Measurements from ENCODE around the gene C2CD3. TPM values are rescaled to one million over a fixed set of nuclear protein-coding genes. Genes with fewer than 3 reads are reported as not detected.

The C2CD3 gene
- polyA plus RNA-seq, 3 donors, result 0.87 to 12.1 (median 2.9) TPM

DNA sequence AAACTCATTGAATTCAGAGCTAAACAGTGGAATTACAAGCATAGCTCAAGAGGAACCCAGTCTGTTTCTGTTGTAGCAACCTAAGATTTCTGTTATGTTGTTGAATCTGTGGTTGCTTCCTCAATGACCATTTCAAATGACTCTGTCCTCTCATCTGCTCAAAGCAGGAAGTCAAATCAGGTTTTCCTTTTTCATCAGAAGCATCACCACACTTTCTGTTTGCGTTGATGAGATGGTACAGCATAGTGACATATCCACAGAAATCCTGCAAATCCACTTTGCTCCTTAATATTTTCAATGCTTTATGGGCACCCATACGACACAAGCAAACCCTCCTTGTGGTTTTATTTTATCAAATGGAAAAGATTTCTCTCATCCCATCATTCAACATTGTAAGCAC lies 175.6 kb downstream of the C2CD3 start:
- no peak overlapping the region for H2AFZ ChIP-seq (ENCODE audit: insufficient read depth, low read depth, low read length, poor library complexity, severe bottlenecking)
- no peaks in the 10 kb centered on the region for H3K79me2 ChIP-seq (ENCODE audit: insufficient read depth, low read length)
- peak; percentile 86 to 96 (median 88) for DNase-seq
- H3K4me3 ChIP-seq (replicated peaks in 1 of 3; ENCODE audit: low read depth in 2 of 3, low read length in 3 of 3), result peak overlapping the region in 1 of 3 experiments; percentile 21
- H3K27ac ChIP-seq (ENCODE audit: low read depth in 1 of 2, low read length in 2 of 2), result peak overlapping the region in 1 of 2 donors; percentile 94
- H3K4me1 Mint-ChIP-seq, result peaks cover 16% of the 10 kb centered on the region
- H3K9ac ChIP-seq (ENCODE audit: insufficient read depth, low read length, poor library complexity, severe bottlenecking), result peak overlapping the region; percentile 57
- H3K4me3 Mint-ChIP-seq, result peak overlapping the region in 1 of 2 donors; percentile 57
- peaks cover 13 to 24% of the 10 kb centered on the region in 2 donors for H3K4me1 ChIP-seq (ENCODE audit: control insufficient read depth in 1 of 2, insufficient read depth in 2 of 2, low read length in 2 of 2)
- WGBS (ENCODE audit: insufficient coverage), result no CpG with 5 or more reads among the region's 2 CpGs
- H3K36me3 ChIP-seq (replicated peaks in 1 of 2; ENCODE audit: control insufficient read depth in 1 of 2, insufficient read depth in 2 of 2, low read length in 2 of 2), result no peaks in the 10 kb centered on the region
- H3K27me3 ChIP-seq (ENCODE audit: control insufficient read depth in 2 of 2, insufficient read depth in 2 of 2, low read length in 2 of 2), result no peaks in the 10 kb centered on the region
- H3K9me3 ChIP-seq (replicated peaks in 1 of 2; ENCODE audit: control insufficient read depth in 1 of 2, insufficient read depth in 1 of 2, low read length in 2 of 2), result no peaks in the 10 kb centered on the region
- no peaks in the 10 kb centered on the region for H3K36me3 Mint-ChIP-seq
- H3K4me2 ChIP-seq (replicated peaks; ENCODE audit: extremely low read depth, low read length, poor library complexity, severe bottlenecking), result peak overlapping the region; percentile 38
- intact Hi-C loops (cut with micrococcal nuclease), result no loop called here
- no peaks in the 10 kb centered on the region for H4K20me1 ChIP-seq (ENCODE audit: insufficient read depth, low read length)
- no peaks in the 10 kb centered on the region for H3K9me3 Mint-ChIP-seq
- no peaks in the 10 kb centered on the region for H3K27me3 Mint-ChIP-seq (ENCODE audit: low read depth in 3 of 3)
- TF ChIP-seq, protein P1, sequence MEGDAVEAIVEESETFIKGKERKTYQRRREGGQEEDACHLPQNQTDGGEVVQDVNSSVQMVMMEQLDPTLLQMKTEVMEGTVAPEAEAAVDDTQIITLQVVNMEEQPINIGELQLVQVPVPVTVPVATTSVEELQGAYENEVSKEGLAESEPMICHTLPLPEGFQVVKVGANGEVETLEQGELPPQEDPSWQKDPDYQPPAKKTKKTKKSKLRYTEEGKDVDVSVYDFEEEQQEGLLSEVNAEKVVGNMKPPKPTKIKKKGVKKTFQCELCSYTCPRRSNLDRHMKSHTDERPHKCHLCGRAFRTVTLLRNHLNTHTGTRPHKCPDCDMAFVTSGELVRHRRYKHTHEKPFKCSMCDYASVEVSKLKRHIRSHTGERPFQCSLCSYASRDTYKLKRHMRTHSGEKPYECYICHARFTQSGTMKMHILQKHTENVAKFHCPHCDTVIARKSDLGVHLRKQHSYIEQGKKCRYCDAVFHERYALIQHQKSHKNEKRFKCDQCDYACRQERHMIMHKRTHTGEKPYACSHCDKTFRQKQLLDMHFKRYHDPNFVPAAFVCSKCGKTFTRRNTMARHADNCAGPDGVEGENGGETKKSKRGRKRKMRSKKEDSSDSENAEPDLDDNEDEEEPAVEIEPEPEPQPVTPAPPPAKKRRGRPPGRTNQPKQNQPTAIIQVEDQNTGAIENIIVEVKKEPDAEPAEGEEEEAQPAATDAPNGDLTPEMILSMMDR (IDR thresholded peaks at IDR 0.05), result no peak
- peak overlapping the region; percentile 88 to 94 (median 93) for H3K27ac Mint-ChIP-seq

DNA sequence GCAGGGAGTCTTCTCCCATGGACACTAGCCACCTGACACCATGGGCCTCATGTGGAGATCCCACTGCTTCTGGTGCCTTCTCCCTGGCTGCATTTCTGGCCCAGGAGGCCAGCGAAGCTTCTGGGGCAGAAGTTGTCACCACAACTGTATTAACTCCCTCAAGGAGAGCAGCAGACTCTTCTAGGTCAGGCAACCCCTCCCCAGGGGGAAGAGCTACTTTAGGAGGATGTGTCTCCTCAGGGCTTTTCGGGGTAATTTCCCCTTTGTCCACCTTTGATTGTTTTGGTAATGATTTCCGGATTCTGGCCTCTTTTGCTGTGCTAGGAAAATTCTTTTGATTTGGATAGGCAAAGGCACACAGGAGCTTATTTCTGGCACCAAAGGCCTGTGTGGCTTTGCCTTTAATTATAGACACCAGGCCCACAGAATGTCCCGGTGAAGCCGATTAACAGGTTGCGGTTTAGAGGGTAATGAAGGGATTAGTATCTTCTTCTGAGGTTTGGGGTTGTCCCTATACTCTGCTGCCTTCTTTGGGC lies 179.3 kb downstream of the C2CD3 start:
- Histone ChIP-seq H3K79me2 (ENCODE audit: insufficient read depth, low read length) (no peaks in the 10 kb centered on the region), H4K20me1 (ENCODE audit: insufficient read depth, low read length) (no peaks in the 10 kb centered on the region), H3K9me3 (replicated peaks in 1 of 2; ENCODE audit: control insufficient read depth in 1 of 2, insufficient read depth in 1 of 2, low read length in 2 of 2) (no peaks in the 10 kb centered on the region), H3K27me3 (ENCODE audit: control insufficient read depth in 2 of 2, insufficient read depth in 2 of 2, low read length in 2 of 2) (no peaks in the 10 kb centered on the region), H3K4me2 (replicated peaks; ENCODE audit: extremely low read depth, low read length, poor library complexity, severe bottlenecking) (no peak overlapping the region), H3K4me1 (ENCODE audit: control insufficient read depth in 1 of 2, insufficient read depth in 2 of 2, low read length in 2 of 2) (peaks cover 13 to 24% of the 10 kb centered on the region in 2 donors), H3K9ac (ENCODE audit: insufficient read depth, low read length, poor library complexity, severe bottlenecking) (no peak overlapping the region), H3K36me3 (replicated peaks in 1 of 2; ENCODE audit: control insufficient read depth in 1 of 2, insufficient read depth in 2 of 2, low read length in 2 of 2) (no peaks in the 10 kb centered on the region), H2AFZ (ENCODE audit: insufficient read depth, low read depth, low read length, poor library complexity, severe bottlenecking) (no peak overlapping the region), H3K27ac (ENCODE audit: low read depth in 1 of 2, low read length in 2 of 2) (no peak overlapping the region), H3K4me3 (replicated peaks in 1 of 3; ENCODE audit: low read depth in 2 of 3, low read length in 3 of 3) (no peak overlapping the region)
- WGBS (ENCODE audit: insufficient coverage), result 100% methylated on average over 3 of the region's 6 CpGs
- no peaks in the 10 kb centered on the region for H3K36me3 Mint-ChIP-seq
- intact Hi-C loops (cut with micrococcal nuclease), result no loop called here
- peaks cover 0 to 2% (median 0%) of the 10 kb centered on the region in 7 donors for H3K9me3 Mint-ChIP-seq
- peaks cover 16% of the 10 kb centered on the region for H3K4me1 Mint-ChIP-seq
- no peak for DNase-seq
- H3K4me3 Mint-ChIP-seq, result no peak overlapping the region
- H3K27me3 Mint-ChIP-seq (ENCODE audit: low read depth in 3 of 3), result no peaks in the 10 kb centered on the region
- TF ChIP-seq, protein P1 (IDR thresholded peaks at IDR 0.05), result no peak
- H3K27ac Mint-ChIP-seq, result peak overlapping the region in 4 of 7 donors; percentile 12 to 73 (median 60)

All from CD14-positive monocyte (primary cell).